ENCODE data around the gene ZNF678.

GRCh38 chr1:227666286-227666685 lies 102.9 kb downstream of the ZNF678 start:
- TF ChIP-seq, protein P1, sequence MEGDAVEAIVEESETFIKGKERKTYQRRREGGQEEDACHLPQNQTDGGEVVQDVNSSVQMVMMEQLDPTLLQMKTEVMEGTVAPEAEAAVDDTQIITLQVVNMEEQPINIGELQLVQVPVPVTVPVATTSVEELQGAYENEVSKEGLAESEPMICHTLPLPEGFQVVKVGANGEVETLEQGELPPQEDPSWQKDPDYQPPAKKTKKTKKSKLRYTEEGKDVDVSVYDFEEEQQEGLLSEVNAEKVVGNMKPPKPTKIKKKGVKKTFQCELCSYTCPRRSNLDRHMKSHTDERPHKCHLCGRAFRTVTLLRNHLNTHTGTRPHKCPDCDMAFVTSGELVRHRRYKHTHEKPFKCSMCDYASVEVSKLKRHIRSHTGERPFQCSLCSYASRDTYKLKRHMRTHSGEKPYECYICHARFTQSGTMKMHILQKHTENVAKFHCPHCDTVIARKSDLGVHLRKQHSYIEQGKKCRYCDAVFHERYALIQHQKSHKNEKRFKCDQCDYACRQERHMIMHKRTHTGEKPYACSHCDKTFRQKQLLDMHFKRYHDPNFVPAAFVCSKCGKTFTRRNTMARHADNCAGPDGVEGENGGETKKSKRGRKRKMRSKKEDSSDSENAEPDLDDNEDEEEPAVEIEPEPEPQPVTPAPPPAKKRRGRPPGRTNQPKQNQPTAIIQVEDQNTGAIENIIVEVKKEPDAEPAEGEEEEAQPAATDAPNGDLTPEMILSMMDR (IDR thresholded peaks at IDR 0.05 in 4 of 5, conservative IDR thresholded peaks at IDR 0.05 in 1 of 5) = no peak
- TF ChIP-seq POLR2A (IDR thresholded peaks at IDR 0.05) = no peak
